ENCODE results near the gene MAP3K15.

DNA sequence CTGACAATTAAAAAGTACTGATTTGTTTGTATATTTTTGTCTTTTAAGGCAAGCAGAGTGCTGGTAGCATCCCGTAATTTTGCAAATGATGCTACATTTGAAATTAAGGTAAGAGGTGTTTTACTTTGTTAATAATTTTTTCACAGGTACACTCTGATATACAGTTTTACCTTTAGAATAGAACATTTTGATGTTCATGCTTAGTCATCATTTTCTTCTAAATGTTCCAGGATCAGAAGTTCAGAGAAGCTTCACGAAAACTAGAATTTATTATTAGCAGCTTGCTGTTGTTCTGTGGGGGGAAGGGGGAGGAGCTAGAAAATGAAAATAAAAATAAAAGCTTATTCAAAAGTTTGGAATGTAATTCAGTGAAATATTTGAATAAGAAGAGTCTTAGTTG, 166.0 kb downstream of the MAP3K15 start:
- TF ChIP-seq, protein P1, sequence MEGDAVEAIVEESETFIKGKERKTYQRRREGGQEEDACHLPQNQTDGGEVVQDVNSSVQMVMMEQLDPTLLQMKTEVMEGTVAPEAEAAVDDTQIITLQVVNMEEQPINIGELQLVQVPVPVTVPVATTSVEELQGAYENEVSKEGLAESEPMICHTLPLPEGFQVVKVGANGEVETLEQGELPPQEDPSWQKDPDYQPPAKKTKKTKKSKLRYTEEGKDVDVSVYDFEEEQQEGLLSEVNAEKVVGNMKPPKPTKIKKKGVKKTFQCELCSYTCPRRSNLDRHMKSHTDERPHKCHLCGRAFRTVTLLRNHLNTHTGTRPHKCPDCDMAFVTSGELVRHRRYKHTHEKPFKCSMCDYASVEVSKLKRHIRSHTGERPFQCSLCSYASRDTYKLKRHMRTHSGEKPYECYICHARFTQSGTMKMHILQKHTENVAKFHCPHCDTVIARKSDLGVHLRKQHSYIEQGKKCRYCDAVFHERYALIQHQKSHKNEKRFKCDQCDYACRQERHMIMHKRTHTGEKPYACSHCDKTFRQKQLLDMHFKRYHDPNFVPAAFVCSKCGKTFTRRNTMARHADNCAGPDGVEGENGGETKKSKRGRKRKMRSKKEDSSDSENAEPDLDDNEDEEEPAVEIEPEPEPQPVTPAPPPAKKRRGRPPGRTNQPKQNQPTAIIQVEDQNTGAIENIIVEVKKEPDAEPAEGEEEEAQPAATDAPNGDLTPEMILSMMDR (IDR thresholded peaks at IDR 0.05) = no peak
- no peak for TF ChIP-seq POLR2A (IDR thresholded peaks at IDR 0.05)

Measured in esophagus squamous epithelium (tissue), 4 donors.